Measurements from ENCODE around the gene RNF157. TPM values are rescaled to one million over a fixed set of nuclear protein-coding genes. Genes with fewer than 3 reads are reported as not detected.

RNF157 gene
- total and polyA plus RNA-seq, 2 of the 4 experiments (the other 2 are of a cell fraction), result 0.54 to 1.3 TPM

GRCh38 chr17:76243826-76244679 lies 3.8 kb upstream of the RNF157 start:
- in situ Hi-C loops (cut with MboI; ENCODE audit: low sequenced_read_pairs), result no loop called here
- H3K4me1 ChIP-seq (ENCODE audit: control insufficient read depth, insufficient read depth, low read length), result peaks cover 5% of the 10 kb centered on the region; the same call in 1 of the 2 replicates
- no peak overlapping the region for H2BK15ac ChIP-seq (ENCODE audit: low read depth, low read length)
- no peak overlapping the region for H2BK20ac ChIP-seq (ENCODE audit: low read depth, low read length)
- no peaks in the 10 kb centered on the region for H3K9me3 ChIP-seq (ENCODE audit: control insufficient read depth, insufficient read depth, low read length)
- ATAC-seq (ENCODE audit: low read depth) (no peak), DNase-seq (no peak)
- no peak overlapping the region for H4K8ac ChIP-seq (ENCODE audit: low read depth in 2 of 2, low read length in 2 of 2)
- no peaks in the 10 kb centered on the region for H3K79me1 ChIP-seq (ENCODE audit: low read depth in 1 of 2, low read length in 2 of 2)
- dilution Hi-C loops (cut with HindIII; ENCODE audit: low sequenced_read_pairs, unreplicated experiment), result no loop called here
- no peak overlapping the region for H3K56ac ChIP-seq (ENCODE audit: extremely low read depth, insufficient read depth, low read length)
- no peak overlapping the region for H3K4me3 ChIP-seq (ENCODE audit: insufficient read depth, low read depth, low read length)
- H3K14ac ChIP-seq (replicated peaks; ENCODE audit: low read depth, low read length), result no peak overlapping the region
- peak overlapping the region; percentile 31 for H2AK9ac ChIP-seq (replicated peaks; ENCODE audit: low read depth, low read length, poor library complexity)
- H4K5ac ChIP-seq (ENCODE audit: low read depth, low read length), result no peak overlapping the region
- H3K9ac ChIP-seq (ENCODE audit: low read depth, low read length), result no peak overlapping the region
- POLR2A ChIA-PET (ENCODE audit: unreplicated experiment), result no interaction called here
- peaks cover 21% of the 10 kb centered on the region for H3K27me3 ChIP-seq (ENCODE audit: control insufficient read depth, insufficient read depth, low read length)
- no peak overlapping the region for H2AK5ac ChIP-seq (ENCODE audit: low read depth, low read length)
- H3K18ac ChIP-seq (ENCODE audit: low read depth, low read length), result no peak overlapping the region
- peak overlapping the region; percentile 47; the same call in 1 of the 2 replicates for H3K23ac ChIP-seq (ENCODE audit: low read depth, low read length)
- no peak overlapping the region for H2BK120ac ChIP-seq (ENCODE audit: low read depth, low read length)
- no peak overlapping the region for H2BK5ac ChIP-seq (ENCODE audit: low read depth, low read length, poor library complexity, severe bottlenecking)
- H4K91ac ChIP-seq (ENCODE audit: insufficient read depth, low read depth, low read length), result no peak overlapping the region
- peaks cover 4% of the 10 kb centered on the region for H3K9me1 ChIP-seq (ENCODE audit: insufficient read depth, low read length)
- intact Hi-C loops (cut with micrococcal nuclease), result no loop called here
- CTCF ChIA-PET, result interaction anchor here (0.6 kb wide), 1 partner anchor 10 kb away, joined by 3 read pairs; no protein-coding TSS in a partner anchor
- H3K4ac ChIP-seq (ENCODE audit: low read depth, low read length), result no peak overlapping the region
- no peak overlapping the region for H3K27ac ChIP-seq (ENCODE audit: insufficient read depth, low read length)
- H3K4me2 ChIP-seq (ENCODE audit: low read depth, low read length), result no peak overlapping the region
- WGBS, 2 experiments (ENCODE audit: extremely low coverage in 2 of 2, insufficient read length in 1 of 2), result 40% methylated on average over 3 of the region's 12 CpGs; no CpG with 5 or more reads in 1 of the 2 experiments
- no peak overlapping the region for H2AFZ ChIP-seq (replicated peaks; ENCODE audit: low read length, poor library complexity)
- BruUV-seq (replicated peaks), result no TSS peak
- H3K36me3 ChIP-seq (ENCODE audit: control insufficient read depth, insufficient read depth, low read length), result no peaks in the 10 kb centered on the region
- no peak for TF ChIP-seq RCOR1 (IDR thresholded peaks at IDR 0.05; ENCODE audit: insufficient replicate concordance, low read length)
- TF ChIP-seq USF2 (IDR thresholded peaks at IDR 0.05; ENCODE audit: low read depth, low read length), result no peak
- no peak for TF ChIP-seq BHLHE40 (IDR thresholded peaks at IDR 0.05; ENCODE audit: low read depth, low read length)
- TF ChIP-seq CHD1 (IDR thresholded peaks at IDR 0.05; ENCODE audit: low read depth, low read length), result no peak
- no peak for TF ChIP-seq CEBPB (IDR thresholded peaks at IDR 0.05; ENCODE audit: low read depth, low read length)
- TF ChIP-seq MAZ (IDR thresholded peaks at IDR 0.05; ENCODE audit: borderline replicate concordance, low read depth, low read length), result no peak
- no peak for TF ChIP-seq MAFK (IDR thresholded peaks at IDR 0.05; ENCODE audit: low read depth, low read length)
- TF ChIP-seq RAD21 (IDR thresholded peaks at IDR 0.05; ENCODE audit: low read length), result no peak
- no peak for TF ChIP-seq RFX5 (IDR thresholded peaks at IDR 0.05; ENCODE audit: low read depth, low read length)
- no peak for TF ChIP-seq CTCF (conservative IDR thresholded peaks at IDR 0.05; ENCODE audit: low read depth, low read length)
- no peak for TF ChIP-seq SMC3 (IDR thresholded peaks at IDR 0.05; ENCODE audit: low read depth, low read length)
- TF ChIP-seq MXI1 (IDR thresholded peaks at IDR 0.05; ENCODE audit: borderline replicate concordance, low read depth, low read length), result no peak
- TF ChIP-seq FOS (IDR thresholded peaks at IDR 0.05; ENCODE audit: low read depth, low read length), result no peak
- no peak for TF ChIP-seq POLR2A (IDR thresholded peaks at IDR 0.05; ENCODE audit: low read depth, low read length)
- H4K20me1 ChIP-seq (ENCODE audit: insufficient read depth, low read length), result no peaks in the 10 kb centered on the region

All from IMR-90 (cell line).